ENCODE data around the gene LEAP2. TPM values are rescaled to one million over a fixed set of nuclear protein-coding genes. Genes with fewer than 3 reads are reported as not detected.

The LEAP2 gene
- total RNA-seq, 1 experiment from 2014 or later: 0.36 TPM

GRCh38 chr5:132898094-132898493, 24.6 kb downstream of the LEAP2 start:
- no peak for DNase-seq
- H4K20me1 ChIP-seq (ENCODE audit: low read length): no peaks in the 10 kb centered on the region
- TF ChIP-seq EZH2 (IDR thresholded peaks at IDR 0.05; ENCODE audit: low read length, unreplicated experiment) (no peak), EZH2phosphoT487 (IDR thresholded peaks at IDR 0.05; ENCODE audit: borderline replicate concordance, low read length) (no peak)
- no peaks in the 10 kb centered on the region for H3K9me2 ChIP-seq (replicated peaks; ENCODE audit: low read length)
- POLR2A ChIA-PET (ENCODE audit: unreplicated experiment): no interaction called here
- no peaks in the 10 kb centered on the region for H3K4me1 ChIP-seq (ENCODE audit: insufficient read depth, low read length)
- no peak for ATAC-seq
- H3K27ac ChIP-seq (ENCODE audit: low read length): no peak overlapping the region
- no peaks in the 10 kb centered on the region for H3K9me3 ChIP-seq (ENCODE audit: low read length)
- H3K4me3 ChIP-seq (ENCODE audit: low read length): no peak overlapping the region
- intact Hi-C loops (cut with micrococcal nuclease): no loop called here
- no peak overlapping the region for H3K9ac ChIP-seq (ENCODE audit: low read length)
- CTCF ChIA-PET: no interaction called here
- BruUV-seq (replicated peaks): no TSS peak
- H3K36me3 ChIP-seq (ENCODE audit: low read depth, low read length): peaks cover 31% of the 10 kb centered on the region
- no peak overlapping the region for H2AFZ ChIP-seq (ENCODE audit: low read length)
- H3F3A ChIP-seq (ENCODE audit: low read length, unreplicated experiment): no peaks in the 10 kb centered on the region
- H3K4me2 ChIP-seq (ENCODE audit: low read length): no peak overlapping the region
- no peaks in the 10 kb centered on the region for H3K79me2 ChIP-seq (ENCODE audit: low read length)
- no peaks in the 10 kb centered on the region for H3K27me3 ChIP-seq (ENCODE audit: low read length)

- TSS peak; percentile 2 for BruUV-seq (replicated peaks)
- no peak overlapping the region for H3K4me2 ChIP-seq (ENCODE audit: low read length)
- CTCF ChIA-PET: no interaction called here
Observed at GRCh38 chr5:132901036-132901435, 27.6 kb downstream of the LEAP2 start.

GRCh38 chr5:132901730-132902129, 28.3 kb downstream of the LEAP2 start:
- ATAC-seq: no peak
- DNase-seq: no peak
- no peaks in the 10 kb centered on the region for H3K9me2 ChIP-seq (replicated peaks; ENCODE audit: low read length)
- ChIA-PET CTCF (no interaction called here), POLR2A (ENCODE audit: unreplicated experiment) (no interaction called here)
- no peak overlapping the region for H3K27ac ChIP-seq (ENCODE audit: low read length)
- no peaks in the 10 kb centered on the region for H4K20me1 ChIP-seq (ENCODE audit: low read length)
- no peak overlapping the region for H3K9ac ChIP-seq (ENCODE audit: low read length)
- H3F3A ChIP-seq (ENCODE audit: low read length, unreplicated experiment): no peaks in the 10 kb centered on the region
- no peaks in the 10 kb centered on the region for H3K27me3 ChIP-seq (ENCODE audit: low read length)
- TF ChIP-seq EZH2phosphoT487 (IDR thresholded peaks at IDR 0.05; ENCODE audit: borderline replicate concordance, low read length) (no peak), EZH2 (IDR thresholded peaks at IDR 0.05; ENCODE audit: low read length, unreplicated experiment) (no peak)
- no peaks in the 10 kb centered on the region for H3K79me2 ChIP-seq (ENCODE audit: low read length)
- no TSS peak for BruUV-seq (replicated peaks)
- H2AFZ ChIP-seq (ENCODE audit: low read length): no peak overlapping the region
- H3K36me3 ChIP-seq (ENCODE audit: low read depth, low read length): peaks cover 13% of the 10 kb centered on the region
- no peak overlapping the region for H3K4me2 ChIP-seq (ENCODE audit: low read length)
- H3K4me3 ChIP-seq (ENCODE audit: low read length): no peak overlapping the region
- H3K4me1 ChIP-seq (ENCODE audit: insufficient read depth, low read length): no peaks in the 10 kb centered on the region
- H3K9me3 ChIP-seq (ENCODE audit: low read length): no peaks in the 10 kb centered on the region
- intact Hi-C loops (cut with micrococcal nuclease): no loop called here

More at GRCh38 chr5:132901036-132901435, 27.6 kb downstream of the LEAP2 start:
- POLR2A ChIA-PET (ENCODE audit: unreplicated experiment): no interaction called here
- no peaks in the 10 kb centered on the region for H3K79me2 ChIP-seq (ENCODE audit: low read length)
- no peaks in the 10 kb centered on the region for H3K4me1 ChIP-seq (ENCODE audit: insufficient read depth, low read length)
- DNase-seq (no peak), ATAC-seq (no peak)
- intact Hi-C loops (cut with micrococcal nuclease): no loop called here
- no peak overlapping the region for H3K4me3 ChIP-seq (ENCODE audit: low read length)
- no peak overlapping the region for H3K9ac ChIP-seq (ENCODE audit: low read length)
- peaks cover 19% of the 10 kb centered on the region for H3K36me3 ChIP-seq (ENCODE audit: low read depth, low read length)
- no peak for TF ChIP-seq CTCF (conservative IDR thresholded peaks at IDR 0.05; ENCODE audit: low read depth, low read length)
- TF ChIP-seq EZH2 (IDR thresholded peaks at IDR 0.05; ENCODE audit: low read length, unreplicated experiment): no peak
- TF ChIP-seq EZH2phosphoT487 (IDR thresholded peaks at IDR 0.05; ENCODE audit: borderline replicate concordance, low read length): no peak
- H3F3A ChIP-seq (ENCODE audit: low read length, unreplicated experiment): no peaks in the 10 kb centered on the region
- H3K27ac ChIP-seq (ENCODE audit: low read length): no peak overlapping the region
- H3K9me2 ChIP-seq (replicated peaks; ENCODE audit: low read length): no peaks in the 10 kb centered on the region
- no peaks in the 10 kb centered on the region for H3K9me3 ChIP-seq (ENCODE audit: low read length)
- H2AFZ ChIP-seq (ENCODE audit: low read length): no peak overlapping the region
- no peaks in the 10 kb centered on the region for H3K27me3 ChIP-seq (ENCODE audit: low read length)
- H4K20me1 ChIP-seq (ENCODE audit: low read length): no peaks in the 10 kb centered on the region

GRCh38 chr5:132905938-132906337, 32.5 kb downstream of the LEAP2 start:
- intact Hi-C loops (cut with micrococcal nuclease): no loop called here
- Histone ChIP-seq H3K4me1 (ENCODE audit: insufficient read depth, low read length) (no peaks in the 10 kb centered on the region), H4K20me1 (ENCODE audit: low read length) (no peaks in the 10 kb centered on the region), H3K4me2 (ENCODE audit: low read length) (no peak overlapping the region), H3K9me2 (replicated peaks; ENCODE audit: low read length) (no peaks in the 10 kb centered on the region), H3K9ac (ENCODE audit: low read length) (no peak overlapping the region), H3K9me3 (ENCODE audit: low read length) (no peaks in the 10 kb centered on the region), H3K27me3 (ENCODE audit: low read length) (no peaks in the 10 kb centered on the region), H3K27ac (ENCODE audit: low read length) (no peak overlapping the region), H3K4me3 (ENCODE audit: low read length) (no peak overlapping the region), H3K79me2 (ENCODE audit: low read length) (no peaks in the 10 kb centered on the region), H3K36me3 (ENCODE audit: low read depth, low read length) (no peaks in the 10 kb centered on the region; the same call in 1 of the 2 replicates), H3F3A (ENCODE audit: low read length, unreplicated experiment) (no peaks in the 10 kb centered on the region), H2AFZ (ENCODE audit: low read length) (no peak overlapping the region)
- TF ChIP-seq CTCF (conservative IDR thresholded peaks at IDR 0.05; ENCODE audit: low read depth, low read length) (no peak), EZH2 (IDR thresholded peaks at IDR 0.05; ENCODE audit: low read length, unreplicated experiment) (no peak), EZH2phosphoT487 (IDR thresholded peaks at IDR 0.05; ENCODE audit: borderline replicate concordance, low read length) (no peak)
- ChIA-PET POLR2A (ENCODE audit: unreplicated experiment) (no interaction called here), CTCF (no interaction called here)
- BruUV-seq (replicated peaks): no TSS peak
- ATAC-seq: peak; percentile 51
- no peak for DNase-seq
